HepG2 (cell line): Measurements from ENCODE around the gene IZUMO4.

Experiments used
- NR2F6 ChIP-seq, 2 experiments: IDR thresholded peaks; 2 replicates each; pipeline ENCODE4 v1.6.1; 2016; ENCODE audit warnings: antibody characterized with exemption in 1 of 2, mild to moderate bottlenecking in 1 of 2
- RAD21 ChIP-seq: fragments of 450-650 bp; formaldehyde crosslinking; IDR thresholded peaks from 2 replicates; pipeline ENCODE4 v1.5.0; 2020; ENCODE audit warnings: mild to moderate bottlenecking
- TBP ChIP-seq: sonication (generic); formaldehyde crosslinking; IDR thresholded peaks from 2 replicates; pipeline ENCODE4 v1.5.0; 2020; ENCODE audit warnings: missing genetic modification reagents
- ZNF138 ChIP-seq: sonication (generic); formaldehyde crosslinking; IDR thresholded peaks from 2 replicates; pipeline ENCODE4 v1.5.0; 2020; ENCODE audit warnings: mild to moderate bottlenecking, low read depth, missing genetic modification reagents

DNA sequence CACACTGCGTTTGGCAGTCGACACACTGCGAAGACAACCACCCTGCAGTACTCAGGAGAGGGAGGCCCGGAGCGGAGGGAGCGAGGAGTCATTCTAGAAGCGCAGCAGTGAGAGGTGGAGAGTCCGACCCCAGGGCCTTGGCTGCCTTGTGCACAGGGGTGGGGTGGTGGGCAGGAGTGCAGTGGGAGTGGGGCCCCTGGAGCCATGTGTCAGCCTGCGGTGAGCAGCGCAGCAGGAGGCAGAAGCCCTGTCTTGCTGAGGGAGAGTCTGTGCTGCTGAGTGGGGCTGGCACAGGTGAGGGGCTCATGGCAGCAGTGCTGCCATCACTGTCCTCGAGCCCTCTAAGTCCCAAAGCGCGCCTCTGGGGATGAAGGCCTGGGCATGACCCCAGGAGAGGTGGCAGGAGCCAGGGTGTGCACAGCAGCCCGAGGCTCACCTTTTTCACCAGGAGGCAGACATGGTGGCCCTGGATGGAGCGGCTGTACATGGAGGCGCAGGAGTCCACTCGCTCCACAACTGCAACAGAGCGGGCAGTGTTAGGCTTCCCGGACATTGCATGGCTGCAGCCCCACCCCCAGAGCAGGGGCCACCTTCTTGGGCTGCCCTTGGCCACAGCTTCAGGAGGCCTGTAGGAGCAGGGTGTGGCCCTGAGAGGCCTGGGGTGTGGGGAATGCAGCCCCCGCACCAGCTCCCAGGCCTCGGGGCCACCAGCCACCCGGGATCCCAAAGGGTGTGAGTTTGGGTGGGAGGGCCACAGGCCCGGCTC is 11.7 kb downstream of the IZUMO4 start:
- TF ChIP-seq RAD21 (CRISPR knock-in tag) (no peak), NR2F6 (IDR thresholded peaks at IDR 0.05) (no peak), NR2F6 (CRISPR knock-in tag; IDR thresholded peaks at IDR 0.05) (no peak), TBP (CRISPR knock-in tag) (no peak), ZNF138 (CRISPR knock-in tag) (no peak)
